Adrenal gland (tissue), 12 donors: Measurements from ENCODE around the gene TMEM179. TPM values are rescaled to one million over a fixed set of nuclear protein-coding genes. Genes with fewer than 3 reads are reported as not detected.
"Not testable (repeated sequence)": the region's sequence is repeated elsewhere in the genome, so short reads cannot be mapped to it uniquely, and the experiment has no call there.

Experiments
- DNase-seq, 7 donors: peaks; one replicate each; pipeline ENCODE4 v3.0.0-alpha.2; 2019 to 2020
- H3K27ac ChIP-seq, 5 donors: fragments of 200-600 bp; sonication (generic) in 4 of 5; 1 replicate in 3 of 5; 2 replicates in 2 of 5; pipeline versions ENCODE4 v1.5.1 to v1.8.0; 2016 to 2020; ENCODE audit warnings: mild to moderate bottlenecking in 1 of 5
- H3K27me3 ChIP-seq: fragments of 200-600 bp; 2 replicates; pipeline ENCODE4 v1.8.0; 2021
- H3K36me3 ChIP-seq, 2 donors: fragments of 200-600 bp; replicated peaks in 1 of 2; 1 replicate in 1 of 2; 2 replicates in 1 of 2; pipeline versions ENCODE4 v1.5.1 to v1.8.0; 2018 to 2022
- H3K4me1 ChIP-seq, 2 donors: fragments of 200-600 bp; replicated peaks in 1 of 2; 1 replicate in 1 of 2; 2 replicates in 1 of 2; pipeline versions ENCODE4 v1.5.1 to v1.8.0; 2018 to 2021
- H3K4me3 ChIP-seq, 4 donors: fragments of 200-600 bp; sonication (generic) in 3 of 4; one replicate each; pipeline ENCODE4 v1.5.1; 2016 to 2018
- H3K9me3 ChIP-seq, 3 donors: fragments of 200-600 bp; sonication (generic) in 1 of 3; replicated peaks in 1 of 3; 1 replicate in 2 of 3; 2 replicates in 1 of 3; pipeline versions ENCODE4 v1.5.1 to v1.8.0; 2016 to 2021
- CTCF ChIP-seq, 6 experiments: fragments of 450-650 bp in 4 of 6; fragments of 200-600 bp in 2 of 6; sonication (generic) in 1 of 6; IDR thresholded peaks; 1 replicate in 5 of 6; 2 replicates in 1 of 6; pipeline versions ENCODE4 v1.5.1 to v1.8.0; 2016 to 2021; ENCODE audit warnings: antibody characterized with exemption in 6 of 6, mild to moderate bottlenecking in 2 of 6, moderate library complexity in 1 of 6
- POLR2A ChIP-seq, 2 donors: fragments of 450-650 bp; IDR thresholded peaks; one replicate each; pipeline ENCODE4 v1.6.1; 2017; ENCODE audit warnings: antibody characterized with exemption in 2 of 2, mild to moderate bottlenecking in 2 of 2, moderate library complexity in 1 of 2
- WGBS, 4 donors: extraction: QIAGEN DNeasy Blood & Tissue Kit in 2 of 4; methylation state at CpG; one replicate each; pipeline versions ENCODE4 v1.1.5 to v1.1.7; 2013 to 2017; 5-methylcytosine and 5-hydroxymethylcytosine counted together
- intact Hi-C, 2 donors: fragments of 100-400 bp; cut with DNase I; formaldehyde crosslinking; loops; one replicate each; pipeline versions ENCODE4 v1.14.1 to v1.15.0; 2022 to 2023
- polyA plus RNA-seq, 3 donors: library from polyadenylated mRNA; stranded (reverse); fragments of 200-250 nt in 2 of 3; fragments of 350-450 nt in 1 of 3; fragmentation: Illumina TruSeq in 1 of 3; extraction: RNeasy Lipid Tissue Mini Kit (QIAGEN cat#74804) in 1 of 3; gene quantifications; one replicate each; pipeline ENCODE4 v1.2.3, GENCODE V29; 2013 to 2014
- total RNA-seq, 9 donors: library from RNA; depleted of rRNA in 4 of 9; stranded (reverse); fragments of >200 nt in 4 of 9; fragments of 120-200 nt in 1 of 9; fragmentation: NEBNext Ultra II Directional in 1 of 9; extraction: Animal tissue kit (Norgen Biotek cat#: 25700) in 1 of 9; gene quantifications; one replicate each; pipeline versions ENCODE4 v1.1.0 to v1.2.4, GENCODE V29; 2013 to 2023
- donor health status: healthy with polysubstance abuse.
- donor health status: Bipolar disorder and iron deficiency.
- donor health status: DM: yes; HTN: yes; CAD: no.
- donor health status: DM: no; HTN: no; CAD: no.
- donor health status: DM: no; HTN: no; CAD: no.
- donor health status: DM: yes; HTN: yes; CAD: no.

The TMEM179 gene
- total and polyA plus RNA-seq, 12 donors = 4.3 to 76.7 (median 13.2) TPM

DNA sequence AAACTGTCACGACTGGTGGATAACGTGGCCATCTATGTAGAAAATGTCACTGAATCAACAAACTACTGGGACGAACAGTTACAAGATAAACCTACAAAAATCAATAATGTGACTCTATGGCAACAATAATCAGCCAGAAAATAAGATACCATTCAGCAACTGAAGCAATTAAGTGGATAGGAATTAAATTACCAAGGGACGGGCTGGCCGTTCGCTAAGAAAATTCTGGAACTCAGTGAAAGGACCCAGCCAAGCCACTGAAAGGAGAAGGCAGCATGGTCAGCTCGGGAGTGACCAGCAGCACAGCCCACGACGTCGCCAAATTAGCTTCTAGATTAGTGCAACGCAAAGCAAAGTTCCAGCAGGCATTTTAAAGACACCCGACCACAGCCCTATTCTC, 33.6 kb upstream of the TMEM179 start:
- H3K9me3 ChIP-seq = no peaks in the 10 kb centered on the region
- 50 to 62% (median 54%) methylated on average over 12 of the region's 12 CpGs for WGBS, 4 donors
- no peak overlapping the region for H3K27ac ChIP-seq
- intact Hi-C loops = loop anchor here in 1 of 2 donors (10.0 kb wide), 1 partner anchor 503 kb away; the partner anchor contains the start of gene KIF26A
- no peaks in the 10 kb centered on the region for H3K36me3 ChIP-seq
- no peaks in the 10 kb centered on the region for H3K4me1 ChIP-seq
- no peaks in the 10 kb centered on the region for H3K27me3 ChIP-seq
- TF ChIP-seq POLR2A (IDR thresholded peaks at IDR 0.05) (no peak), CTCF (IDR thresholded peaks at IDR 0.05) (no peak)
- DNase-seq = no peak
- H3K4me3 ChIP-seq = no peak overlapping the region

DNA sequence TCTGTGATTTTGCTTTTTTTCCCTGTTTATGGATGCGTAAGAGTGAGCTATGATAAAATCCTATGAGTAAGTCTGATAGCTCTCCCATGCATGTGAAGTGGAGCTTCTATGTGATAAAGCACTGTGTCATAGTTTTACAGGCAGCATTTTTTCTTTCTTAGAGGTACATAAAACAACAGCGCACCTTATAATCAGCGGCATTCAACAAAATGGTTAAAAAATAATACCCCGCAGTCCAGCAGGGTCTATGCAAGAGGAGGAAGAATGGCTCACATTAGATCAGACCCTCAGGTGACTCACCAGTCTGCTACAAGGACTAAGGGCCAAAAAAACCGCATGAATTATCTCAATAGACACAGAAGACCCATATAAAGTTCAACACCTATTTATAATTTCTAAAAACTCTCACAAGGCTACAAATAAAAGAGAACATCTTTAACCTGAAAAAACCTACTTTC, 33.0 kb upstream of the TMEM179 start:
- DNase-seq = no peak
- Histone ChIP-seq H3K27ac (no peak overlapping the region), H3K4me3 (no peak overlapping the region), H3K27me3 (no peaks in the 10 kb centered on the region), H3K9me3 (no peaks in the 10 kb centered on the region), H3K4me1 (no peaks in the 10 kb centered on the region), H3K36me3 (no peaks in the 10 kb centered on the region)
- WGBS, 4 donors = 60 to 70% (median 62%) methylated on average over 5 of the region's 5 CpGs
- TF ChIP-seq CTCF (IDR thresholded peaks at IDR 0.05) (no peak), POLR2A (IDR thresholded peaks at IDR 0.05) (no peak)
- intact Hi-C loops = loop anchor here in 1 of 2 donors (10.0 kb wide), 1 partner anchor 503 kb away; the partner anchor contains the start of gene KIF26A

- 77 to 88% (median 80%) methylated on average over 6 to 36 of the region's 39 CpGs for WGBS, 4 donors
- intact Hi-C loops = loop anchor here in 1 of 2 donors (10.0 kb wide), 1 partner anchor 502 kb away; the partner anchor contains the start of gene KIF26A
- H3K4me1 ChIP-seq, H3K27me3 ChIP-seq, H3K4me3 ChIP-seq, H3K36me3 ChIP-seq, DNase-seq, H3K9me3 ChIP-seq, H3K27ac ChIP-seq: not testable (repeated sequence)
Measured at GRCh38 chr14:104636846-104637545, 32.4 kb upstream of the TMEM179 start.

DNA sequence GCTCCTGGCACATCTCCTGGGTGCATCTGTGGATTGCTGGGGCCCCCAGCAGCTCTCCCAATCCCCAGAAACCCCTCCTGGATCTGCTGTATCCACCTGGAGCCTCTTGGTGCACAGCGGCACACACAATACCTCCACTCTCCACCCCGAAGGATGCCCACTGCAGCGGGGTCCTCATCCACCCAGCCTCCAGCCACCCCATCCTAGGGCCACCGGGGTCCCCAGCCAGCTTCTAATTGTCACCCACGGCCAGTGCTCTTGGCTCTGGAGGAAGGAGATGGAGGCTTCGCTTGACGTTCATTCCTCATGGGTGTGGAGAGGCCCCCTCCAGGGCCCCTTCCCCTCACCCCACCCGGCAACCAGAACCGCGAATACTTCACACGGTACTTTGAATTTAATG, 31.6 kb upstream of the TMEM179 start:
- no peaks in the 10 kb centered on the region for H3K36me3 ChIP-seq
- WGBS, 4 donors = 82 to 88% (median 83%) methylated on average over 10 to 11 of the region's 11 CpGs
- no peak for DNase-seq
- no peaks in the 10 kb centered on the region for H3K9me3 ChIP-seq
- no peaks in the 10 kb centered on the region for H3K27me3 ChIP-seq
- H3K4me3 ChIP-seq = no peak overlapping the region
- no peaks in the 10 kb centered on the region for H3K4me1 ChIP-seq
- TF ChIP-seq CTCF (IDR thresholded peaks at IDR 0.05) (no peak), POLR2A (IDR thresholded peaks at IDR 0.05) (no peak)
- H3K27ac ChIP-seq = no peak overlapping the region
- intact Hi-C loops = loop anchor here in 1 of 2 donors (10.0 kb wide), 1 partner anchor 501 kb away; the partner anchor contains the start of gene KIF26A
